Activated naive CD4-positive, alpha-beta T cell (primary cell): ENCODE results near the gene FIZ1.

ENCODE experiments used
- DNase-seq, 4 experiments: peaks; one replicate each; lab custom pipeline; 2025; lab: John Stamatoyannopoulos, UW

The FIZ1 gene

GRCh38 chr19:55635856-55636440, 36.6 kb upstream of the FIZ1 start:
- no peak for DNase-seq

DNA sequence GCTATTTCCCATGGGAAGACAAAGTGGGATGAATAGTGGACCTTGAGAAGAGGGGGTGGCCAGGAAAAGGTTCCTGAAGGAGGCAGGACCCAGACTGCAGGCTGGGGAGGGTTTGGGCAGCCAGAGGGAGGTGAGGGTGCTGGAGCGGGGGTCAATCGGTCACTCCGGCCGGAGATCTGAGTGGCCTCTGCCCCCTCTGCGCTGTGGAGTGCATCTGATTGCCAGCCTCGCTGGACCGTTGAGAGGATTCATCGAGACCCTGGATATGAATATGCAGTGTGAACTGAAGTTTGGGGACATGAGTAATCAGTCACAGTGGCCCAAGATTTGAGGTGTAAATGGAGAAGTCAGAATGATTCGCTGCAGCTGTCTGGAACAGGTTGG, 36.0 kb upstream of the FIZ1 start:
- no peak for DNase-seq

DNA sequence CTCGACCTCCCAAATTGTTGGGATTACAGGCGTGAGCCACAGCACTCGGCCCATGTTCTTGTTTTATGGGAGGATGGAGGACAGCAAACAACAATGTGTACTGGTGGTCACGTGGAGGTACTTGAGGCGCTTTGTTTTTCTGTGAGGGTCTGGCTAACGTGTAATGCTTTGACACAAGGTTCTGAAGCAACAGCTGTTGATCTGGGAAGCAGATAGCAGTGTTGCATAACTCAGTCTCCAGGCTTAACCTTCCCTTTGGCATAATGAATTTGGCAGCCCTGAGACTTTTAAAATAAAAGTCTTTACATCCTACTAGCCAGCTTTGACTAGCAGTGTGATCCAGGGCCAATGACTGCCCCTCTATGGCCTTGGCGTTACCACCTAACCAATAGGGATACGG, 34.5 kb upstream of the FIZ1 start:
- DNase-seq = no peak

DNA sequence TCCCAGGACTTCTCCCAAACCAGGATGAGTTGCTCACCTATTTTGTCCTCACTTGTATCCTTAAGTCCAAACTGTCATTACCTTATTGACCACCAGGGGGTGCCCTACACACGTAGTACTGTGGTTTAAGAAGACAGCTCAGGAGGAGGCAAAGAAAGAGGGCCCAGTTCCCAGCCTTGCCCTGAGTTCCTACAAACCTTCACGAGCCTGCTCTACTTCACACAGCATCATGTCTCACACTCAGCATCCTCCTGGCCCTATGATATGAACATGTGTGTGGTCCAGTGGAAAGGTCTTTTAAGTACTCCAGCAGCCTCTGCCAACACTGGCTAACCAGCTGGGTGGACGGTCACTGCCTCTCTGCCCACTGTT, 33.1 kb upstream of the FIZ1 start:
- DNase-seq = peak; percentile 48 to 76 (median 63)

DNA sequence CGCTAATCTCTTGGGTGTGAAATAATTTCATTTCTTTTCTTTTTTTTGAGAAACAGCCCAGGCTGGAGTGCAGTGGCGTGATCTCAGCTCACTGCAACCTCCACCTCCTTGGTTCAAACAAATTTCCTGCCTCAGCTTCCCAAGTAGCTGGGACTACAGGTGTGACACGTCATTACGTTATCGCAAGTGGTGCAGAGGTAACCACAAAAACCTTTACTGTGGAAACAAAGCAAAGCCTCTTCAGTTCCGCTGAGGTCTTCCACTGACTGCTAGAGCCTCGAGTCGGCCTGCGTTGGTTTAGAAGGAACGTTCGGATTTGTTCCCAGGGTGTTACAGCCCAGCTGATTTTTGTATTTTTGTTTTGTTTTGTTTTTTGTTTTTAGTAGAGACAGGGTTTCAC, 27.0 kb upstream of the FIZ1 start:
- DNase-seq = peak in 1 of 4 experiments; percentile 10

DNA sequence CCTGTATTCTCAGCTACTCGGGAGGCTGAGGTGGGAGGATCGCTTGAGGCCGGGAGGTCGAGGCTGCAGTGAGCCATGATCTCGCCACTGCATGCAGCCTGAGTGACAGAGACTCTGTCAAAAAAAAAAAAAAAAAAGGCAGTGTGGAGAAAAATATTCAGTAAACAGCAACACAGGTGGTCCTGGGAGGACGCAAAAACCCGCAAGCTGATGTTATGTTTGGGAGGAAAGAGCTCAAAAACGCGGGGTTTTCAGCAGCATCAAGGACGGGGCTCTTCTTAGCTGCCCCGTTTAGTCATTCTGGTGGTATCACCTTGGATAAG, 25.6 kb upstream of the FIZ1 start:
- no peak for DNase-seq

- DNase-seq = peak; percentile 93 to 96 (median 94)
These were observed 25.0 kb upstream of the FIZ1 start, which contains the start of gene ZNF784 for GRCh38 chr19:55624109-55625003. Gene ZNF784, minus strand, starts transcription at chr19:55624566. Its CDS starts 5 bp downstream, at chr19:55624561.

DNA sequence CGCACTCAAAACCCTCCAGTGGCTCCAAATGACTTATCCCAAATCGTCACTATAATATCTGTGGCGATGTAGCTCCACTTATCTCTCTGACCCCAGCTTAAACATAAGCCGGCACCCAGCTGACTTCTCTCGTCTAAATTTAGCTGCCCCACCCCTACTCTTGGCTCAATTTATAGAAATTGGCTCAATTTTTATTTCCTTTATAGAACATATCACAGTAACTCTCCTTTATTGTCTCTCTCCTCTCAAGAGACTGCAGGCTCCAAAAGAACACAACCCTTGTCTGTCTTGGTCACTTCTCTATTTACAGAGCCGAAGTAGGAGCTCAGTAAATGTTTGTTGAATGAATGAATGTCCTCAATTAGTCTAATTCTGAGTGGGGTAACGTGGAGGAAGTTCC, 24.2 kb upstream of the FIZ1 start:
- DNase-seq = no peak

DNA sequence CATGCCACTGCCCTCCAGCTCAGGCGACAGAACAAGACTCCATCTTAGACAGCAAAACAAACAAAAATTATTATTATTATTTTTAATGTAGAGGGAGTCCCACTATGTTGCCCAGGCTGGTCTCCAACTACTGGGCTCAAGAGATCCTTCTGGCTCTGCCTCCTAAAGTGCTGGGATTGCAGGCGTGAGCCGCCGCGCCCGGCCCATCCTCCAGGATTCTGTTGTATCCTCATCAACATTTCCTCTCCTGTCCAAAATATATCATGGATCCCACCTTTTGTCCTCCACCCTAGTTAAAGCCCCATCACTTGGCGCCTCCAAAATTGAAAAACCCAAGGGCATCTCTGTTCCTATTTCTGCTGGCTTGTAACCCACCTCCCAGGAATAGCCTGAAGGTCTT, 23.8 kb upstream of the FIZ1 start:
- DNase-seq = no peak

DNA sequence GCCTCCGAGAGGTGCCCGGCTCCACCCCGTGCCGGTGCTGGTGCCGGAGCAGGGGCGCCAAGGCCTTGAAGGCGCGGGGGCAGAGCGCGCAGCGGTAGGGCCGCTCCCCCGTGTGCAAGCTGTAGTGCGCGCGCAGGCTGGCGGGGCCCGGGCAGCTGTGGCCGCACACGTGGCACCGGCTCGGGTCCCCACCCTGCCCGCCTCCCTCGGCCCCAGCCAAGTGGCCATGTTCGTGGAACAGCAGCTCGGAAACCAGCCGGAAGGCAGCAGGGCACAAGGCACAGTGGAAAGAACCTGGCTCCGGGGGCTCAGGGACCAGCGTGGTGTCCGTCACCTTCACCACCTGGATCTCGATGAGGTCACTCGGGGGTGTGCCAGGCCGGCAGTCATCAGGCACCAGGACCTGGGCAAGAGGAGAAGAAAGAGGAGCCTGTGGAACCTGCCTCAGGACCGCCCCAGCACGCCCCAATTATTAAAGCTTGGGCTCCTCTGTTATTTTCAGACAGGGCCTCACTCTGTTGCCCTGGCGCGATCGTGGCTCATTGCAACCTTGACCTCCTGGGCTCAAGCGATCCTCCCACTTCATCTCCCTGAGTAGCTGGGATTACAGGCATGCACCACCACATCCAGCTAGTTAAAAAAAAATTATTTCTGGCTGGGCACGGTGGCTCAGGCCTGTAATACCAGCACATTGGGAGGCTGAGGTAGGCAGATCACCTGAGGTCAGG, 23.1 kb upstream of the FIZ1 start:
- DNase-seq = no peak

GRCh38 chr19:55621673-55622231, 22.4 kb upstream of the FIZ1 start:
- DNase-seq = no peak

DNA sequence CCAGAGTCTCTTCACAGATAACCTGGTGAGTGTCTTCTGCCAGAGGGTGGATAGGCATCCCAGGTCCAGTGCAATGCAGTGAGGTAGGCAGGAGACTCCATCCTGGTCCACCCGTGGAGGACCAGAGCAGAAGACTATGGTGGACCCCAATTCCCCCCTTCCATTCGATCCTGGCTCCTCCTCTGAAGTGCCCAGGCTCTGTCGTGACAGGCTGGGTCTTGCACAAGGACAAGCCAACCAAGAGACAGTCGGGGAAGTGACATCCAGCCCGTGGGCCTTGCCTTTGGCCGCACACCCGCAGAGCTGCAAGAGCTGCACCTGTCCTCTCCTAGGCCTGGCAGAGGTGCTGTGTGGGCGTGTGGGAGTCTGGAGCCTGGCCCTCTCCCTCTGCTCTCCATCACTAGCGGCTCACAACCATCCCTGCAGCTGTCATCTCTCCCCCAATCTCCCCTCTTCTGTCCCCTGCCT, 21.9 kb upstream of the FIZ1 start:
- DNase-seq = no peak

- no peak for DNase-seq
These were observed 21.3 kb upstream of the FIZ1 start for GRCh38 chr19:55620410-55621204.

DNA sequence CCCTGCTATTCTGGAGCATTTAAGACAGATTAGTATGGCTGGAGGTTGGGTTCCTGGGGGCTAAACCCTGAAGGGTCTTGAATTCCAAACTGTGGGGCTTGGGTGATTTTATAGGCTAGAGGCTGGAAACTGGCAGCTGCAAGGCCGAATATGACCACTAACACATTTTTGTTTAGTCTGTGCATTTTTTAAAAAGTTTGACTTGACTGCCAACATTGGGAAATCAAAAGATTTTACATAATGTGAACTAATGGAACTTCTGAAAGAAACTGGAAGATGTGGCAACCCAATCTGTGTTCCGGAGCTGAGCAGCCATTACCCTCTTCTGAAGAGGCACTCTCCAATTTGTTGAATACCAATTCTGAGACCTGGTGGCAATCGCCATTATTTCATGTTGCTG, 20.0 kb upstream of the FIZ1 start:
- no peak for DNase-seq

- DNase-seq = no peak
These were observed 19.1 kb upstream of the FIZ1 start for GRCh38 chr19:55618426-55618825.

GRCh38 chr19:55617426-55617825, 18.1 kb upstream of the FIZ1 start:
- no peak for DNase-seq

DNA sequence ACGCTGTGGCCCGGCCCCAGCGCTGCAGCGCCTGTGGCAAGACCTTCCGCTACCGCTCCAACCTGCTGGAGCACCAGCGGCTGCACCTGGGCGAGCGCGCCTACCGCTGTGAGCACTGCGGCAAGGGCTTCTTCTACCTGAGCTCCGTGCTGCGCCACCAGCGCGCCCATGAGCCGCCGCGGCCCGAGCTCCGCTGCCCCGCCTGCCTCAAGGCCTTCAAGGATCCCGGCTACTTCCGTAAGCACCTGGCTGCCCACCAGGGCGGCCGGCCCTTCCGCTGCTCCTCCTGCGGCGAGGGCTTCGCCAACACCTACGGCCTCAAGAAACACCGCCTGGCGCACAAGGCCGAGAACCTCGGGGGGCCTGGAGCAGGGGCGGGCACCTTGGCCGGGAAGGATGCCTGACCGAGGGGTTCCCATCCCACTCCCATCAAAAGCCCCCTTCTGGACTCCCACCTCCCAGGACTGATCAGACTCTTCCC, 17.1 kb upstream of the FIZ1 start:
- DNase-seq = no peak

- DNase-seq = no peak
These were observed 16.5 kb upstream of the FIZ1 start for GRCh38 chr19:55615543-55616394.

GRCh38 chr19:55614711-55615542, 15.6 kb upstream of the FIZ1 start:
- no peak for DNase-seq
